IPS DF 6.9 (cell line): Measurements from ENCODE around the gene PRH2.

Experiments used
- DNase-seq: peaks from one replicate; pipeline ENCODE4 v3.0.0-alpha.2; 2013; ENCODE audit warnings: low read depth, low spot score
- H3K27ac ChIP-seq: one replicate; pipeline ENCODE4 v1.5.1; 2013; ENCODE audit warnings: low read length, control low read depth
- H3K27me3 ChIP-seq: 2 replicates; pipeline ENCODE4 v1.6.1; 2013; ENCODE audit warnings: mild to moderate bottlenecking, low read length; ENCODE audit not compliant: control insufficient read depth, insufficient read depth
- H3K36me3 ChIP-seq: 2 replicates; pipeline ENCODE4 v1.6.1; 2013; ENCODE audit warnings: low read length; ENCODE audit not compliant: control insufficient read depth, insufficient read depth
- H3K4me1 ChIP-seq: 2 replicates; pipeline ENCODE4 v1.6.1; 2013; ENCODE audit warnings: low read length; ENCODE audit not compliant: control insufficient read depth, insufficient read depth
- H3K4me3 ChIP-seq: 2 replicates; pipeline ENCODE4 v1.5.1; 2013; ENCODE audit warnings: mild to moderate bottlenecking, low read length
- H3K9me3 ChIP-seq: 2 replicates; pipeline ENCODE4 v1.6.1; 2013; ENCODE audit warnings: low read length, inconsistent platforms; ENCODE audit not compliant: control insufficient read depth, insufficient read depth
- WGBS: extraction: QIAGEN DNeasy Blood & Tissue Kit; methylation state at CpG from one replicate; pipeline ENCODE4 v1.1.7; 2013; ENCODE audit warnings: mixed read lengths, missing lambda C conversion rate; ENCODE audit not compliant: insufficient read length, insufficient coverage; 5-methylcytosine and 5-hydroxymethylcytosine counted together

Gene PRH2

DNA sequence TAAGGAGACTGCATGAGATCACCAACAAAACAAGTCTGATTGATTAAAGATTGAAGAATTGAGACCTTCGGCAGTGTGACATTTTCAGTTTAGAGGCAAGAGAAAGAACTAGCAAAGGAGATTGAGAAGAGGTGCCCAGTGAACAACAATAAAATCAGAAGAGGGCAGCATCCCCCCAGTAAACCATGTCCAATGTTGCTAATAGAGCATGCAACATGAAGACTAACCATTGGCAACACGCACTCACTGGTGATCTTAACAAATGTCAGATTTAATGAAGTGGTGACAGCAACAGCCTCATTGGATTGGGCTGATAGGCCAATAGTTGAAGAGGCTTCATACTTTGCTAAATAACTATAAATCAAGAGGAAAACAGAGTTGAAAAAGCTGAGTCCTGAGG is 30.8 kb downstream of the PRH2 start:
- H3K27me3 ChIP-seq, result no peaks in the 10 kb centered on the region
- no peak for DNase-seq
- H3K4me3 ChIP-seq, result no peak overlapping the region
- no CpG with 5 or more reads among the region's 2 CpGs for WGBS
- no peak overlapping the region for H3K27ac ChIP-seq
- H3K4me1 ChIP-seq, result no peaks in the 10 kb centered on the region
- no peaks in the 10 kb centered on the region for H3K36me3 ChIP-seq
- H3K9me3 ChIP-seq, result no peaks in the 10 kb centered on the region

DNA sequence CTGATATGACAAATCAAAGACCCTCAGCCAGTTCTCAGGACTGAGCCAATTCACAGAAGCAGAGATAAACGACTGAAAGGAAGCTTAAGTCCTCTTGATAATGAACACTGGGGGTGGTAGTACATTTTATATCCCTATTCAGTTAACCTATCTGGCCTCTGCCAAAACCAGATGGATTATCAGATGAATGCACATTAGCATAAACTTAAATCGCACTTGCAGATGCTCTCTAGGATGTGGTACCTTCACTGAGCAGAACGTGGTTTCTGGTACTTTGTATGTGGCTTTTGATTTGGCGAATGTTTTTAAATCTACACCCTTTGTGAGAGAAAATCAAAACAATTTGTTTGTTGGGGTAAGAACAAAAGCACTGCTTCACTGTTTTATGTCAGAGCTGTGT is 31.2 kb downstream of the PRH2 start:
- Histone ChIP-seq H3K4me1 (no peaks in the 10 kb centered on the region), H3K27ac (no peak overlapping the region), H3K9me3 (no peaks in the 10 kb centered on the region), H3K27me3 (no peaks in the 10 kb centered on the region), H3K36me3 (no peaks in the 10 kb centered on the region), H3K4me3 (no peak overlapping the region)
- WGBS, result no CpG with 5 or more reads among the region's 4 CpGs
- DNase-seq, result no peak

DNA sequence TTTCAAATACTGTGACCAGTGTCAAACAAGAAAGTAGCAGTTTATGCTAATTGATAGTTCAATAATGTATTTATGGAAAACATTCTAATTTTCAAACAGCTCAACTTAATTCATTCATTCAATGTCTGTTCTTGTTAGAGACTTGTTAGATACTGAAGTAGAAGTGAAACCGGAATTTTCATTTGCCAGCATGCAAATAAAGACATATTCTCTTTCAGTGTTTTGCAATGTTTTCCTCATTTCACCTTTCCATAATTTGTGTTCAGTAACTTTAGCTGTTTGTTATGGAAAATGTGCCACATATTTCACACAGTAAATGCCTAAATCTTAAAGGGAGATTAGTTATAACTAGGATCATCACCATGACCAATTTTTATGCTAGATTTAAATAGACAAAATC is 36.4 kb downstream of the PRH2 start:
- no peaks in the 10 kb centered on the region for H3K36me3 ChIP-seq
- no peaks in the 10 kb centered on the region; the same call in 1 of the 2 replicates for H3K4me1 ChIP-seq
- no peaks in the 10 kb centered on the region for H3K27me3 ChIP-seq
- no peaks in the 10 kb centered on the region for H3K9me3 ChIP-seq
- no peak overlapping the region for H3K27ac ChIP-seq
- no CpG with 5 or more reads among the region's 1 CpG for WGBS
- DNase-seq, result no peak
- H3K4me3 ChIP-seq, result no peak overlapping the region

DNA sequence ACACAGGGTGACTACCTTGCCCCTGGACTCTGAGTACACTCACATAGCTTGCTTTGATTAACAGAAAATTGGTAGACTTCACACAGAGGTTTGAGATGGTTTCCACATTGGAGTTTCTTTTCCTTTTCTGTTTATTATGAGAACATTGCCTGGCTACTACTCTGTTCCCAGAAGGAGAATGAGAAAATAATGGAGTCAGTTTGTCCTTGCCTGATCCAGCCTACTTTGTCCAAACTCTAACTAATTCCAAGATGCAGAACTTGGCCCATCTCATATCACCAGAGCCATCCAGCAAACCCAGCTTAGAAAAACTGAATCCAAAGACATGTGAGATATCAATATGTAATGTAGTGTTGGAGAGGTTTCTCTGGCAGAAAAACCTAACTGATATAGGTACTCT is 37.3 kb downstream of the PRH2 start:
- H3K27ac ChIP-seq, result no peak overlapping the region
- no peaks in the 10 kb centered on the region; the same call in 1 of the 2 replicates for H3K4me1 ChIP-seq
- no peak for DNase-seq
- no peaks in the 10 kb centered on the region for H3K9me3 ChIP-seq
- H3K36me3 ChIP-seq, result no peaks in the 10 kb centered on the region
- H3K27me3 ChIP-seq, result no peaks in the 10 kb centered on the region
- H3K4me3 ChIP-seq, result no peak overlapping the region

DNA sequence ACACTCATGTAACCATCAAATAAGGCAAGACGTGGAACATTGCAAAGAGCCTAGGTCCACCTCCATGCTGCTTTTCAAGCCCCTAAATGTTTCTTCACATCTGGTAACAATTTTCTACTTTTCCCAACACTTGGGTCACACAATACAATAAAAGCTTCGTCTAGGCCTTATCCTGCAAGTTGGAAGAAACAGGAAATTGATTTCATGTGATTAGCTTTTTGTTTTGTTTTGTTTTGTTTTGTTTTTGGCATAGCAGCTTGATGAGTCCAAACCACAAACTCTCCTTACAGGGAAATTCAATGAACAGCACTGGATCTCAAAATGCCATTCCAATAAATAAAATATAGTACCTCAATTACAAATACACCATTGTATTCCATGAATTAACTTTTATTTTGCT is 38.4 kb downstream of the PRH2 start:
- H3K27me3 ChIP-seq, result no peaks in the 10 kb centered on the region
- DNase-seq, result no peak
- H3K4me1 ChIP-seq, result no peaks in the 10 kb centered on the region; the same call in 1 of the 2 replicates
- no peak overlapping the region for H3K27ac ChIP-seq
- no peaks in the 10 kb centered on the region for H3K9me3 ChIP-seq
- no CpG with 5 or more reads among the region's 2 CpGs for WGBS
- no peak overlapping the region for H3K4me3 ChIP-seq
- no peaks in the 10 kb centered on the region for H3K36me3 ChIP-seq

DNA sequence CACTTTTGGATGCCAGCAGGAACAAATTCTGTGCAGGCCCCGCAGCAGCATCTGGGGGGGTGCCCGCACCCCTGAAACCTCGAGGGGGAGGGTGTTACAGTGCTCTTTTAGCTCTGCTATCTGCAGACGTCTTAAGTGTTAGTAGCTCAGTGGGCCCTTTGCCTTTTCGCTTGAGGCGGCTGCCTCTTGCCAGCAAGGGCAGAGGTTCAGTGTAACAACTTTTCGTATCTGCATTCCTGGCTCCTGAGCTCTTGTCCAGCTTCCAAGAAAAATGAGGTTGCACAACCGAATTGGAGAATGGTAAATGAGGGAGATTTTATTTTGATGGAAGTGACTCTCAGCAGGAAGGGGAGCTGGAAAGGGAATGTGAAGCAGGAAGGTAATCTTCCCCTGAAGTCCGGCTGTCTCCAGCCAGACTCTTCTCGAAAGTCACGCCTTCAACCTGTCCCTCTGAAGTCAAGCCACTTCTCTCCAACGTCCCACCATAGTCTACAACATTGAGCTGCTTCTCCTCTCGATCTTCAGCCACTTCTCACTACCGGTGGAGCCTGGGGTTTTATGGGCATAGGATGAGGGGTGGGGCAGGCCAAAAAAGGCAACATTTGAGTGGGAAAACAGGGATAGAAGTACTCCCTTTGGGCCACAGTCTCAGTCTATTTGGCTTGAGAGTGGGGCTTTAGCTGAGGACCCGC is 39.9 kb downstream of the PRH2 start:
- H3K9me3 ChIP-seq, result no peaks in the 10 kb centered on the region
- no peaks in the 10 kb centered on the region for H3K36me3 ChIP-seq
- H3K27me3 ChIP-seq, result no peaks in the 10 kb centered on the region
- H3K27ac ChIP-seq, result no peak overlapping the region
- no peaks in the 10 kb centered on the region; the same call in 1 of the 2 replicates for H3K4me1 ChIP-seq
- no CpG with 5 or more reads among the region's 15 CpGs for WGBS
- DNase-seq, result no peak
- no peak overlapping the region for H3K4me3 ChIP-seq

DNA sequence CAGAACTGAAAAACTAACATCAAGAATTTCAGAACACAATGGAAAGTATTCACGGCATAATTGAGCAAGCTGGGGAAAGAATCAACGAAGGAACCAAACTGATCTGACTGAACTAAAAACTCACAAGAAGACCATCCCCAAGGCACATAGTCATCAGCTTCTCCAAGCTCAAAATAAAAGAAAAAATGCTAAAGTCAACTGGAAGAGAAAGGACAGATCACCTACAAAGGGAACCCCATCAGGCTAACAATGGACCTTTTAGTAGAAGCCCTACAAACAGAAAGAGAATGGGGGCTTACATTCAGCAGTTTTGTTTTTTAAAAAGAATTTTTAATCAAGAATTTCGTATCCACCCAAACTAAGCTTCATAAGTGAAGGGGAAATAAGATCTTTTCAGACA is 45.9 kb downstream of the PRH2 start:
- Histone ChIP-seq H3K36me3 (no peaks in the 10 kb centered on the region), H3K4me1 (no peaks in the 10 kb centered on the region; the same call in 1 of the 2 replicates), H3K27ac (no peak overlapping the region), H3K9me3 (no peaks in the 10 kb centered on the region), H3K4me3 (no peak overlapping the region), H3K27me3 (no peaks in the 10 kb centered on the region)
- DNase-seq, result no peak
- WGBS, result no CpG with 5 or more reads among the region's 3 CpGs

DNA sequence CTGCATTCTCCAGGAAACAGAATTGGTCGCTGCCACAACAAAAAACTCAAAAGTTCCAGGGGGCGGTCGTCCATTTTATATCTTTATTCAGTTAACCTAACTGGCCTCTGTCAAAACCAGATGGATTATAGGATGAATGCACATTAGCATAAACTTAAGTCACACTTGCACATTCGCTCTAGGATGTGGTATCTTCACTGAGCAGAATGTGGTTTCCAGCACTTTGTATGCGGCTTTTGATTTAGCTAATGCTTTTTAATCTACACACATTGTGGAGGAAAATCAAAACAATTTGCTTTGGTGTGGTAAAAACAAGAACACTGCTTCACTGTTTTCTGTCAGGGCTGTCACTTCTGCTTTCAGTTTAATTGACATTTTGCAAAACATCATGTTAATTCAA is 53.2 kb downstream of the PRH2 start:
- H3K9me3 ChIP-seq, result no peaks in the 10 kb centered on the region
- no peaks in the 10 kb centered on the region for H3K27me3 ChIP-seq
- no CpG with 5 or more reads among the region's 5 CpGs for WGBS
- no peaks in the 10 kb centered on the region for H3K4me1 ChIP-seq
- H3K4me3 ChIP-seq, result no peak overlapping the region
- no peak for DNase-seq
- H3K36me3 ChIP-seq, result no peaks in the 10 kb centered on the region
- no peak overlapping the region for H3K27ac ChIP-seq
